ENCODE data around the gene ZNF786.

Gene ZNF786

DNA sequence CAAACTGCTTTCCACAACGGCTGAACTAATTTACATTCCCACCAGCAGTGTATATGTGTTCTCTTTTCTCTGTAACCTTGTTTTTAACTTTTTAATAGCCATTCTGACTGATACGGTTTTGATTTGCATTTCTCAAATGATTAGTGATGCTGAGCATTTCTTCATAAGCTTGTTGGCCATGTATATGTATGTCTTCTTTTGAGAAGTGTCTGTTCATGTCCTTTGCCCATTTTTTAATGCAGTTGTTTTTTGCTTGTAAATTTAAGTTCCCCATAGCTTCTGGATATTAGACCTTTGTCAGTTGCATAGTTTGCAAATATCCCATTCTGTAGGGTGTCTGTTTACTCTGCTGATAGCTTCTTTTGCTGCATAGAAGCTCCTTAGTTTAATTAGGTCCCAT lies 6.1 kb downstream of the ZNF786 start:
- Histone ChIP-seq H3K79me1 (ENCODE audit: low read length) (no peaks in the 10 kb centered on the region), H3K18ac (ENCODE audit: low read length) (no peak overlapping the region), H3K4ac (ENCODE audit: low read depth, low read length) (no peak overlapping the region), H2BK12ac (ENCODE audit: low read length) (no peak overlapping the region), H3K36me3 (ENCODE audit: control insufficient read depth in 1 of 2, insufficient read depth in 2 of 2, low read length in 2 of 2) (peaks cover 4 to 5% of the 10 kb centered on the region in 2 experiments), H2BK5ac (ENCODE audit: low read depth, low read length, poor library complexity) (no peak overlapping the region), H4K91ac (ENCODE audit: low read depth, low read length) (no peak overlapping the region), H3K23ac (ENCODE audit: low read length) (no peak overlapping the region), H3K4me3 (ENCODE audit: low read depth, low read length) (no peak overlapping the region), H3K27ac (ENCODE audit: low read depth, low read length) (no peak overlapping the region), H3K79me2 (ENCODE audit: control insufficient read depth, insufficient read depth, low read length, poor library complexity) (peaks cover 5% of the 10 kb centered on the region), H2AK5ac (ENCODE audit: low read length) (no peak overlapping the region), H2BK120ac (ENCODE audit: insufficient read depth, low read length, poor library complexity) (no peak overlapping the region), H3K9me3 (ENCODE audit: insufficient read depth, low read depth, low read length) (no peaks in the 10 kb centered on the region), H3K14ac (ENCODE audit: low read length) (no peak overlapping the region), H3K9ac (ENCODE audit: low read length) (no peak overlapping the region), H4K8ac (ENCODE audit: low read depth, low read length) (no peak overlapping the region), H3K4me1 (ENCODE audit: control insufficient read depth in 1 of 2, insufficient read depth in 2 of 2, low read length in 2 of 2) (no peaks in the 10 kb centered on the region), H3K4me2 (ENCODE audit: low read length) (no peak overlapping the region), H2AFZ (ENCODE audit: insufficient read depth, low read length, poor library complexity) (no peak overlapping the region), H4K12ac (ENCODE audit: low read depth, low read length) (no peak overlapping the region), H3K27me3 (ENCODE audit: insufficient read depth, low read length) (no peaks in the 10 kb centered on the region)
- DNase-seq = no peak
- no CpG with 5 or more reads among the region's 2 CpGs for WGBS (ENCODE audit: extremely low coverage, insufficient coverage, insufficient read length)

- H3K36me3 ChIP-seq (ENCODE audit: control insufficient read depth in 1 of 2, insufficient read depth in 2 of 2, low read length in 2 of 2) = peaks cover 0 to 5% of the 10 kb centered on the region in 2 experiments
- H3K9ac ChIP-seq (ENCODE audit: low read length) = no peak overlapping the region
- no CpG with 5 or more reads among the region's 6 CpGs for WGBS (ENCODE audit: extremely low coverage, insufficient coverage, insufficient read length)
- H4K12ac ChIP-seq (ENCODE audit: low read depth, low read length) = no peak overlapping the region
- no peak overlapping the region for H3K4ac ChIP-seq (ENCODE audit: low read depth, low read length)
- DNase-seq = no peak
- H2BK120ac ChIP-seq (ENCODE audit: insufficient read depth, low read length, poor library complexity) = no peak overlapping the region
- no peak overlapping the region for H3K4me3 ChIP-seq (ENCODE audit: low read depth, low read length)
- no peaks in the 10 kb centered on the region for H3K79me1 ChIP-seq (ENCODE audit: low read length)
- no peak overlapping the region for H3K4me2 ChIP-seq (ENCODE audit: low read length)
- no peak overlapping the region for H2BK5ac ChIP-seq (ENCODE audit: low read depth, low read length, poor library complexity)
- no peak overlapping the region for H4K8ac ChIP-seq (ENCODE audit: low read depth, low read length)
- no peaks in the 10 kb centered on the region for H3K4me1 ChIP-seq (ENCODE audit: control insufficient read depth in 1 of 2, insufficient read depth in 2 of 2, low read length in 2 of 2)
- no peaks in the 10 kb centered on the region for H3K9me3 ChIP-seq (ENCODE audit: insufficient read depth, low read depth, low read length)
- no peaks in the 10 kb centered on the region for H3K79me2 ChIP-seq (ENCODE audit: control insufficient read depth, insufficient read depth, low read length, poor library complexity)
- H2BK12ac ChIP-seq (ENCODE audit: low read length) = no peak overlapping the region
- no peak overlapping the region for H2AFZ ChIP-seq (ENCODE audit: insufficient read depth, low read length, poor library complexity)
- no peak overlapping the region for H2AK5ac ChIP-seq (ENCODE audit: low read length)
- no peaks in the 10 kb centered on the region for H3K27me3 ChIP-seq (ENCODE audit: insufficient read depth, low read length)
- H3K18ac ChIP-seq (ENCODE audit: low read length) = no peak overlapping the region
- H4K91ac ChIP-seq (ENCODE audit: low read depth, low read length) = no peak overlapping the region
- H3K27ac ChIP-seq (ENCODE audit: low read depth, low read length) = no peak overlapping the region
- no peak overlapping the region for H3K14ac ChIP-seq (ENCODE audit: low read length)
- no peak overlapping the region for H3K23ac ChIP-seq (ENCODE audit: low read length)
Observed at GRCh38 chr7:149081914-149082313, 8.6 kb downstream of the ZNF786 start.

GRCh38 chr7:149077594-149077993 lies 12.9 kb downstream of the ZNF786 start:
- Histone ChIP-seq H4K12ac (ENCODE audit: low read depth, low read length) (no peak overlapping the region), H2BK120ac (ENCODE audit: insufficient read depth, low read length, poor library complexity) (no peak overlapping the region), H2BK12ac (ENCODE audit: low read length) (no peak overlapping the region), H2AFZ (ENCODE audit: insufficient read depth, low read length, poor library complexity) (no peak overlapping the region), H2BK5ac (ENCODE audit: low read depth, low read length, poor library complexity) (no peak overlapping the region), H3K14ac (ENCODE audit: low read length) (no peak overlapping the region), H3K27ac (ENCODE audit: low read depth, low read length) (no peak overlapping the region), H3K23ac (ENCODE audit: low read length) (no peak overlapping the region), H4K8ac (ENCODE audit: low read depth, low read length) (no peak overlapping the region), H3K18ac (ENCODE audit: low read length) (no peak overlapping the region), H2AK5ac (ENCODE audit: low read length) (no peak overlapping the region), H3K79me1 (ENCODE audit: low read length) (no peaks in the 10 kb centered on the region), H3K4me1 (ENCODE audit: control insufficient read depth in 1 of 2, insufficient read depth in 2 of 2, low read length in 2 of 2) (no peaks in the 10 kb centered on the region), H3K4me3 (ENCODE audit: low read depth, low read length) (no peak overlapping the region), H3K9me3 (ENCODE audit: insufficient read depth, low read depth, low read length) (no peaks in the 10 kb centered on the region), H3K4ac (ENCODE audit: low read depth, low read length) (no peak overlapping the region), H3K79me2 (ENCODE audit: control insufficient read depth, insufficient read depth, low read length, poor library complexity) (no peaks in the 10 kb centered on the region), H3K4me2 (ENCODE audit: low read length) (no peak overlapping the region), H4K91ac (ENCODE audit: low read depth, low read length) (no peak overlapping the region), H3K9ac (ENCODE audit: low read length) (no peak overlapping the region), H3K36me3 (ENCODE audit: control insufficient read depth in 1 of 2, insufficient read depth in 2 of 2, low read length in 2 of 2) (peaks cover 5 to 13% of the 10 kb centered on the region in 2 experiments), H3K27me3 (ENCODE audit: insufficient read depth, low read length) (no peaks in the 10 kb centered on the region)
- DNase-seq = no peak
- no CpG with 5 or more reads among the region's 9 CpGs for WGBS (ENCODE audit: extremely low coverage, insufficient coverage, insufficient read length)

- Histone ChIP-seq H4K12ac (ENCODE audit: low read depth, low read length) (no peak overlapping the region), H3K9me3 (ENCODE audit: insufficient read depth, low read depth, low read length) (peaks cover 4% of the 10 kb centered on the region), H3K9ac (ENCODE audit: low read length) (no peak overlapping the region), H3K23ac (ENCODE audit: low read length) (no peak overlapping the region), H2BK5ac (ENCODE audit: low read depth, low read length, poor library complexity) (no peak overlapping the region), H3K4ac (ENCODE audit: low read depth, low read length) (no peak overlapping the region), H2BK12ac (ENCODE audit: low read length) (no peak overlapping the region), H4K91ac (ENCODE audit: low read depth, low read length) (no peak overlapping the region), H3K14ac (ENCODE audit: low read length) (no peak overlapping the region), H3K4me1 (ENCODE audit: control insufficient read depth in 1 of 2, insufficient read depth in 2 of 2, low read length in 2 of 2) (no peaks in the 10 kb centered on the region), H3K27ac (ENCODE audit: low read depth, low read length) (no peak overlapping the region), H3K27me3 (ENCODE audit: insufficient read depth, low read length) (no peaks in the 10 kb centered on the region), H3K4me3 (ENCODE audit: low read depth, low read length) (no peak overlapping the region), H3K79me2 (ENCODE audit: control insufficient read depth, insufficient read depth, low read length, poor library complexity) (no peaks in the 10 kb centered on the region), H4K8ac (ENCODE audit: low read depth, low read length) (no peak overlapping the region), H2AK5ac (ENCODE audit: low read length) (no peak overlapping the region), H2BK120ac (ENCODE audit: insufficient read depth, low read length, poor library complexity) (no peak overlapping the region), H3K79me1 (ENCODE audit: low read length) (no peaks in the 10 kb centered on the region), H3K18ac (ENCODE audit: low read length) (no peak overlapping the region), H3K36me3 (ENCODE audit: control insufficient read depth in 1 of 2, insufficient read depth in 2 of 2, low read length in 2 of 2) (peaks cover 26 to 35% of the 10 kb centered on the region in 2 experiments), H3K4me2 (ENCODE audit: low read length) (no peak overlapping the region), H2AFZ (ENCODE audit: insufficient read depth, low read length, poor library complexity) (no peak overlapping the region)
- no peak for DNase-seq
- WGBS (ENCODE audit: extremely low coverage, insufficient coverage, insufficient read length) = no CpG with 5 or more reads among the region's 2 CpGs
Observed at GRCh38 chr7:149075286-149075685, 15.2 kb downstream of the ZNF786 start.

Measured in trophoblast cell (in vitro differentiated cells and primary cell).